GM23338 (cell line): ENCODE results near the gene CLSTN2. TPM values are rescaled to one million over a fixed set of nuclear protein-coding genes. Genes with fewer than 3 reads are reported as not detected.

Experiments used
- CREB1 ChIP-seq: fragments of 250-450 bp; sonication (Bioruptor Pico); IDR thresholded peaks from 2 replicates; pipeline ENCODE4 v1.5.0; 2020; ENCODE audit warnings: low read depth, mild to moderate bottlenecking, moderate library complexity
- ETS1 ChIP-seq: IDR thresholded peaks from 2 replicates; pipeline ENCODE4 v1.6.1; 2016; ENCODE audit warnings: antibody characterized with exemption
- EZH2phosphoT487 ChIP-seq: fragments of 200-600 bp; sonication (generic); IDR thresholded peaks from one replicate; pipeline ENCODE4 v1.8.1; 2018; ENCODE audit warnings: antibody characterized with exemption; ENCODE audit not compliant: unreplicated experiment
- JUNB ChIP-seq: IDR thresholded peaks from one replicate; pipeline ENCODE4 v1.6.1; 2016; ENCODE audit warnings: antibody characterized with exemption; ENCODE audit not compliant: unreplicated experiment
- STAT1 ChIP-seq: IDR thresholded peaks from one replicate; pipeline ENCODE4 v1.6.1; 2016; ENCODE audit warnings: antibody characterized with exemption; ENCODE audit not compliant: unreplicated experiment
- ZNF114 ChIP-seq: fragments of 250-450 bp; sonication (Bioruptor Pico); IDR thresholded peaks from 2 replicates; pipeline ENCODE4 v1.5.0; 2020; ENCODE audit warnings: mild to moderate bottlenecking, moderate library complexity
- ZNF331 ChIP-seq: fragments of 250-450 bp; sonication (Bioruptor Pico); IDR thresholded peaks from 2 replicates; pipeline ENCODE4 v1.5.0; 2020; ENCODE audit warnings: low read depth, mild to moderate bottlenecking, moderate library complexity
- ZNF462 ChIP-seq: fragments of 250-450 bp; sonication (Bioruptor Pico); IDR thresholded peaks from 2 replicates; pipeline ENCODE4 v1.5.0; 2020; ENCODE audit warnings: mild to moderate bottlenecking, moderate library complexity
- polyA plus RNA-seq: library from polyadenylated mRNA; unstranded; fragments of >200 nt; fragmentation: Nextera tagmentation; extraction: Ambion mirVana; gene quantifications from 2 replicates; pipeline ENCODE4 v1.2.1, GENCODE V29; 2016
- total RNA-seq: library from RNA; depleted of rRNA; stranded (reverse); fragments of >200 nt; shearing (Covaris generic); gene quantifications from 2 replicates; pipeline ENCODE4 v1.2.3, GENCODE V29; 2014
- TF ChIP-seq, protein P1 (sequence below), 2 experiments: fragments of 200-600 bp in 1 of 2; sonication (generic) in 1 of 2; conservative IDR thresholded peaks; 2 replicates each; pipeline versions ENCODE4 v1.5.1 to v1.6.1; 2016 to 2017; ENCODE audit warnings: antibody characterized with exemption in 2 of 2, low read depth in 2 of 2, mild to moderate bottlenecking in 2 of 2, moderate library complexity in 1 of 2

Gene CLSTN2
- total and polyA plus RNA-seq, 2 experiments from 2014 or later, result 0.11 to 0.83 TPM

DNA sequence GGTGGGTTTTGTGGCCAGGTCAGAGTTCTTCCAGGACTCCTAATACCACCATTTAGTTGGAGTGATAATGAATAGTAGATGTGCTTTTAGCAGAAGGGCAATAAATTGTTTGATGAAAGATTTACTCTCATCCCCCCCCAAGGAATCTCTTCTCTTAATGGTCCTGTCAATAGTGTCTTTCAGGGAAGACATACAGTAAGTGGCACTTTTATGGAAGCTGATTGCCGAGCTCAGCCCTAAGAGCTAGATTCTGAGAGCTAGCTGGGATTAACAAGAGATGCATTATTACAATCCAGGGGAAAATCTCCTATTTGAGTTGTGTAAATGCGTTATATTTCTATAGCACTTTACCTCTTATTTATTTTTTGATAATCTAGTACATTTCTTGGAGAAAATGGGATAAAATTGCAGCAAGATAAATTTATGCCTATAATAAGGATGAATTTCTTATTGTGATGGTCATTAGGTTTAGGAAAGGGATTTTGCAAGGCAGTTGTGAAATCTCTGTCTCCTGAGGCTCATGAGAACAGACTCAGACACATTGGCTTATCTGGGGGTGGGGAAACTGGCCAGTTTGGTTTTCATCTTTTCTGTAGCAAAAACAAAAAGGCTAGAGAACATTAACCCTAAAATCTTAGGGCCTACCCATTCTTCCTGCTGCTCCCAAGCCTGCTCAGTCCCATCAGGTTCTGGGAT lies 41.6 kb upstream of the CLSTN2 start (continued):
- TF ChIP-seq ZNF462 (CRISPR knock-in tag) (no peak), CREB1 (CRISPR knock-in tag) (no peak), JUNB (no peak), EZH2phosphoT487 (no peak), STAT1 (no peak), ETS1 (no peak), ZNF114 (CRISPR knock-in tag) (no peak), ZNF331 (CRISPR knock-in tag) (no peak)
- TF ChIP-seq, protein P1, sequence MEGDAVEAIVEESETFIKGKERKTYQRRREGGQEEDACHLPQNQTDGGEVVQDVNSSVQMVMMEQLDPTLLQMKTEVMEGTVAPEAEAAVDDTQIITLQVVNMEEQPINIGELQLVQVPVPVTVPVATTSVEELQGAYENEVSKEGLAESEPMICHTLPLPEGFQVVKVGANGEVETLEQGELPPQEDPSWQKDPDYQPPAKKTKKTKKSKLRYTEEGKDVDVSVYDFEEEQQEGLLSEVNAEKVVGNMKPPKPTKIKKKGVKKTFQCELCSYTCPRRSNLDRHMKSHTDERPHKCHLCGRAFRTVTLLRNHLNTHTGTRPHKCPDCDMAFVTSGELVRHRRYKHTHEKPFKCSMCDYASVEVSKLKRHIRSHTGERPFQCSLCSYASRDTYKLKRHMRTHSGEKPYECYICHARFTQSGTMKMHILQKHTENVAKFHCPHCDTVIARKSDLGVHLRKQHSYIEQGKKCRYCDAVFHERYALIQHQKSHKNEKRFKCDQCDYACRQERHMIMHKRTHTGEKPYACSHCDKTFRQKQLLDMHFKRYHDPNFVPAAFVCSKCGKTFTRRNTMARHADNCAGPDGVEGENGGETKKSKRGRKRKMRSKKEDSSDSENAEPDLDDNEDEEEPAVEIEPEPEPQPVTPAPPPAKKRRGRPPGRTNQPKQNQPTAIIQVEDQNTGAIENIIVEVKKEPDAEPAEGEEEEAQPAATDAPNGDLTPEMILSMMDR (conservative IDR thresholded peaks at IDR 0.05; ENCODE audit: low read depth in 2 of 2), result no peak
